Keratinocyte (primary cell): ENCODE measurements around the gene NR5A1. TPM values are rescaled to one million over a fixed set of nuclear protein-coding genes. Genes with fewer than 3 reads are reported as not detected.

Source experiments
- DNase-seq: peaks from one replicate; pipeline ENCODE4 v3.0.0-alpha.2; 2011; ENCODE audit warnings: low read depth, missing footprints, low spot score
- FAIRE-seq: peaks from 2 replicates; lab custom pipeline; 2011; peaks lifted over from hg19 to GRCh38; lab: Jason Lieb, UNC
- H2AFZ ChIP-seq: 2 replicates; pipeline ENCODE4 v1.6.0; 2012; ENCODE audit warnings: low read length, control low read depth, inconsistent platforms; ENCODE audit not compliant: control insufficient read depth
- H3K27ac ChIP-seq: 2 replicates; pipeline ENCODE4 v1.5.1; 2011; ENCODE audit warnings: low read length; ENCODE audit not compliant: control insufficient read depth, insufficient read depth
- H3K27me3 ChIP-seq: 3 replicates; pipeline ENCODE4 v1.6.0; 2011; ENCODE audit warnings: low read length; ENCODE audit not compliant: control insufficient read depth, insufficient read depth; ENCODE audit errors: extremely low read depth
- H3K36me3 ChIP-seq, 2 experiments: 2 replicates in 1 of 2; 3 replicates in 1 of 2; pipeline ENCODE4 v1.5.1; 2011; ENCODE audit warnings: low read length in 2 of 2, mild to moderate bottlenecking in 1 of 2; ENCODE audit not compliant: control insufficient read depth in 2 of 2, insufficient read depth in 2 of 2; ENCODE audit errors: extremely low read depth in 1 of 2
- H3K4me1 ChIP-seq: 3 replicates; pipeline ENCODE4 v1.5.1; 2011; ENCODE audit warnings: low read length; ENCODE audit not compliant: control insufficient read depth, insufficient read depth; ENCODE audit errors: extremely low read depth
- H3K4me2 ChIP-seq: 3 replicates; pipeline ENCODE4 v1.6.0; 2011; ENCODE audit warnings: low read depth, low read length; ENCODE audit not compliant: control insufficient read depth, insufficient read depth; ENCODE audit errors: extremely low read depth
- H3K4me3 ChIP-seq, 3 experiments: fragments of 200-600 bp in 1 of 3; sonication (generic) in 1 of 3; 2 replicates in 2 of 3; 3 replicates in 1 of 3; pipeline ENCODE4 v1.5.1; 2011 to 2016; ENCODE audit warnings: low read length in 3 of 3, mild to moderate bottlenecking in 3 of 3, control low read depth in 2 of 3, inconsistent platforms in 1 of 3, low read depth in 1 of 3, mixed read lengths in 1 of 3, mixed run types in 1 of 3, moderate library complexity in 1 of 3; ENCODE audit not compliant: control insufficient read depth in 2 of 3, insufficient read depth in 2 of 3; ENCODE audit errors: extremely low read depth in 1 of 3
- H3K79me2 ChIP-seq: 2 replicates; pipeline ENCODE4 v1.6.0; 2012; ENCODE audit warnings: low read length; ENCODE audit not compliant: control insufficient read depth, insufficient read depth
- H3K9ac ChIP-seq: 3 replicates; pipeline ENCODE4 v1.6.0; 2011; ENCODE audit warnings: low read length; ENCODE audit not compliant: control insufficient read depth, insufficient read depth; ENCODE audit errors: extremely low read depth
- H3K9me1 ChIP-seq: 3 replicates; pipeline ENCODE4 v1.6.0; 2011; ENCODE audit warnings: low read length; ENCODE audit not compliant: control insufficient read depth, insufficient read depth; ENCODE audit errors: extremely low read depth
- H3K9me3 ChIP-seq: 2 replicates; pipeline ENCODE4 v1.5.1; 2012; ENCODE audit warnings: low read depth, low read length; ENCODE audit not compliant: control insufficient read depth
- H4K20me1 ChIP-seq: 3 replicates; pipeline ENCODE4 v1.6.0; 2011; ENCODE audit warnings: low read length; ENCODE audit not compliant: control insufficient read depth, insufficient read depth; ENCODE audit errors: extremely low read depth
- CTCF ChIP-seq, 3 experiments: IDR thresholded peaks in 1 of 3; conservative IDR thresholded peaks in 1 of 3; optimal IDR thresholded peaks in 1 of 3; 2 replicates in 2 of 3; 3 replicates in 1 of 3; pipeline versions ENCODE3 to v1.5.1; 2011; ENCODE audit warnings: low read length in 3 of 3, mild to moderate bottlenecking in 3 of 3, moderate library complexity in 2 of 3, control low read depth in 1 of 3, inconsistent platforms in 1 of 3; ENCODE audit not compliant: insufficient read depth in 2 of 3; ENCODE audit errors: extremely low read depth in 1 of 3
- EZH2 ChIP-seq: IDR thresholded peaks from one replicate; pipeline ENCODE4 v1.6.1; 2012; ENCODE audit warnings: inconsistent platforms, mild to moderate bottlenecking, low read length, moderate library complexity
- dilution Hi-C: fragments of 300-500 bp; cut with MboI; formaldehyde crosslinking; loops from one replicate; pipeline ENCODE4 v1.7.0; 2020; ENCODE audit warnings: low sequenced_read_pairs; ENCODE audit not compliant: extremely low pct_ligation_motif_present
- polyA plus RNA-seq, 5 experiments: library from polyadenylated mRNA; depleted of rRNA in 3 of 5; stranded (reverse) in 3 of 5; stranded (forward) in 1 of 5; unstranded in 1 of 5; fragments of >200 nt; gene quantifications; 1 replicate in 1 of 5; 2 replicates in 3 of 5; 3 replicates in 1 of 5; pipeline versions ENCODE4 v1.2.1 to v1.2.3, GENCODE V29; 2011 to 2012; ENCODE audit warnings: missing spikeins in 2 of 5, low read depth in 1 of 5, low replicate concordance in 1 of 5

NR5A1 gene
- polyA plus RNA-seq, 1 donor (not counting 4 experiments of a cell fraction or from before 2014, with no cell fraction given), result not detected

DNA sequence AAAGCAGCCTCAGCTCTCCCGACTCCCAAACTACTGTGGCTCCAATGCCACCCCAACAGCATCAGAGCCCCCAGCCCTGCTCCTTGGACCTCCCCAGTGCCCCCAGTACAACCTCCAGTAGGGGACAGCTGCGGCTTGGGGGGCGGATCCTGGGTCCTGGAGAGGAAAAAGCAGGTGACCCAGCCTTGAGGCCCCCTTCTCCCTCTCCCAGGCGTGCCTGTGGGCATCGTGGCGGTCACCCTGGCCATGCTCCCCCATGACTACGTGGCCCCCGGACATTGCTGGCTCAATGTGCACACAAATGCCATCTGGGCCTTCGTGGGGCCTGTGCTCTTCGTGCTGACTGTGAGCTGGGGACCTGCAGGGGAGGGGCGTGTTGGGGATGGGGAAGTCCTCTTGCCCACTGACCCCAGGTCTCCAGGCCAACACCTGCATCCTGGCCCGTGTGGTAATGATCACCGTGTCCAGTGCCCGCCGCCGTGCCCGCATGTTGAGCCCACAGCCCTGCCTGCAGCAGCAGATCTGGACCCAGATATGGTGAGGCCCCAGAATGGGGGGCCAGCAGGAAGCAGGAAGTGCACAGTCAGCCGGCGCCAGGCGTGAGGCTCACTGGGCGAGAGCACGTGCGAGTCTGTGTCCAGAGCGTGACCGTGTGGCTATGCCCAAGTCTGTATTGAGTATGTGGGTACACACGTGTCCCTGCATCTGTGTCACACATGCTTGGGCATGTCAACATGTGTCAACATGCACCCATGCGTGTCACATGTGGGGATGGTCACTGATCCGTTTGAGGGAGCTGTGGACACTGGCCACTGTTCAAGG is 38.0 kb downstream of the NR5A1 start:
- Histone ChIP-seq H3K27me3 (no peaks in the 10 kb centered on the region), H4K20me1 (no peaks in the 10 kb centered on the region), H3K79me2 (no peaks in the 10 kb centered on the region), H3K4me2 (no peak overlapping the region), H2AFZ (no peak overlapping the region), H3K9me3 (no peaks in the 10 kb centered on the region), H3K4me3 (no peak overlapping the region), H3K9ac (no peak overlapping the region), H3K36me3 (no peaks in the 10 kb centered on the region), H3K4me1 (no peaks in the 10 kb centered on the region), H3K27ac (no peak overlapping the region), H3K9me1 (no peaks in the 10 kb centered on the region)
- FAIRE-seq (no peak), DNase-seq (no peak)
- no peak for TF ChIP-seq EZH2
- no peak for TF ChIP-seq CTCF (optimal IDR thresholded peaks at IDR 0.05 in 1 of 3, IDR thresholded peaks at IDR 0.05 in 1 of 3, conservative IDR thresholded peaks at IDR 0.05 in 1 of 3; ENCODE audit: extremely low read depth in 1 of 3, insufficient read depth in 2 of 3, low read length in 3 of 3)
- dilution Hi-C loops, result no loop called here

DNA sequence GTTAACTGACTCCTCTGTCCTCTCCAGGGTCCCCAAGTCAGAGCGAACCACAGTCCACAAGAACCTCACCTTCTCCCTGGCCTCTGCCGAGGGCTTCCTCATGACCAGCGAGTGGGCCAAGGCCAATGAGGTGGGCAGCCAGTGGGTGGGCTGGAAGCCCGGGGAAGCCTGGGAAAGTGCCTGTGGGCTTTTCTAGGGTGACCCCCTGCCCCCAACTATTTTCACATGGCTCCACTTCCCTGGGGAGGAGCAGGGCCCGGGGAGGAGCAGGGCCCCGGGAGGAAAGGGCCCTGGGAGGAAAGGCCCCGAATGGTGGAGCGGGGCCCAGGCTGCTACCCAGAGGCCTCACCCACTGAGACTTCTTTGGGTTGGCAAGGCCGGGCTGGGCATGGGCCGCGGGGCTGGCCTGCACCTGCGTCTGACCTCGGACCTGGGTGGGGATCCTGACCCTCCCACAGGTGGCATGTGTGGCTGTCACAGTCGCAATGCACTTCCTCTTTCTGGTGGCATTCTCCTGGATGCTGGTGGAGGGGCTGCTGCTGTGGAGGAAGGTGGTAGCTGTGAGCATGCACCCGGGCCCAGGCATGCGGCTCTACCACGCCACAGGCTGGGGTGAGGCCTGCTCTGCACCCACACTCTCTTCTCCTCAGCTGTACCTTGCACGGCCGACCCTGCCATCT is 39.0 kb downstream of the NR5A1 start:
- no peak overlapping the region for H2AFZ ChIP-seq
- no peaks in the 10 kb centered on the region for H3K9me1 ChIP-seq
- H3K79me2 ChIP-seq, result no peaks in the 10 kb centered on the region
- no peak overlapping the region for H3K4me3 ChIP-seq
- TF ChIP-seq CTCF (optimal IDR thresholded peaks at IDR 0.05 in 1 of 3, IDR thresholded peaks at IDR 0.05 in 1 of 3, conservative IDR thresholded peaks at IDR 0.05 in 1 of 3; ENCODE audit: extremely low read depth in 1 of 3, insufficient read depth in 2 of 3, low read length in 3 of 3) (no peak), EZH2 (no peak)
- H3K4me1 ChIP-seq, result no peaks in the 10 kb centered on the region
- no peak overlapping the region for H3K9ac ChIP-seq
- dilution Hi-C loops, result no loop called here
- H4K20me1 ChIP-seq, result no peaks in the 10 kb centered on the region
- no peak overlapping the region for H3K27ac ChIP-seq
- no peak for DNase-seq
- no peak overlapping the region for H3K4me2 ChIP-seq
- H3K9me3 ChIP-seq, result no peaks in the 10 kb centered on the region
- H3K36me3 ChIP-seq, result no peaks in the 10 kb centered on the region
- H3K27me3 ChIP-seq, result no peaks in the 10 kb centered on the region
- FAIRE-seq, result no peak
